H9 (cell line): ENCODE results near the gene PIK3CD. TPM values are rescaled to one million over a fixed set of nuclear protein-coding genes. Genes with fewer than 3 reads are reported as not detected.
"Not testable (repeated sequence)": the region's sequence is repeated elsewhere in the genome, so short reads cannot be mapped to it uniquely, and the experiment has no call there.

Source experiments
- DNase-seq: peaks from one replicate; pipeline ENCODE4 v3.0.0-alpha.2; 2017
- H2AFZ ChIP-seq: one replicate; pipeline ENCODE4 v1.6.1; 2013; ENCODE audit warnings: mild to moderate bottlenecking, low read length, control low read depth, moderate library complexity
- H2AK5ac ChIP-seq: 2 replicates; pipeline ENCODE4 v1.6.1; 2013; ENCODE audit warnings: low read length, control low read depth, mixed read lengths; ENCODE audit not compliant: insufficient read length
- H2BK120ac ChIP-seq: one replicate; pipeline ENCODE4 v1.6.1; 2013; ENCODE audit warnings: low read depth, mild to moderate bottlenecking, low read length, control low read depth, inconsistent platforms; ENCODE audit not compliant: poor library complexity, severe bottlenecking
- H2BK12ac ChIP-seq: 2 replicates; pipeline ENCODE4 v1.6.1; 2013; ENCODE audit warnings: low read length, control low read depth, mixed read lengths, low read depth; ENCODE audit not compliant: insufficient read length
- H2BK15ac ChIP-seq: 2 replicates; pipeline ENCODE4 v1.6.1; 2013; ENCODE audit warnings: low read depth, low read length, control low read depth
- H2BK20ac ChIP-seq: one replicate; pipeline ENCODE4 v1.6.1; 2013; ENCODE audit warnings: low read depth, mild to moderate bottlenecking, low read length, control low read depth, inconsistent platforms; ENCODE audit not compliant: poor library complexity, severe bottlenecking
- H2BK5ac ChIP-seq: 2 replicates; pipeline ENCODE4 v1.6.1; 2013; ENCODE audit warnings: low read length, control low read depth, mixed read lengths; ENCODE audit not compliant: insufficient read length
- H3K14ac ChIP-seq: 2 replicates; pipeline ENCODE4 v1.6.1; 2013; ENCODE audit warnings: low read length, control low read depth; ENCODE audit not compliant: insufficient read depth
- H3K18ac ChIP-seq: 2 replicates; pipeline ENCODE4 v1.6.1; 2013; ENCODE audit warnings: low read depth, mild to moderate bottlenecking, mixed read lengths, low read length, control low read depth; ENCODE audit not compliant: insufficient read length
- H3K23ac ChIP-seq: 2 replicates; pipeline ENCODE4 v1.6.1; 2013; ENCODE audit warnings: low read length, control low read depth, mixed read lengths, low read depth; ENCODE audit not compliant: insufficient read length
- H3K23me2 ChIP-seq: 2 replicates; pipeline ENCODE4 v1.6.1; 2013; ENCODE audit warnings: low read depth, mild to moderate bottlenecking, mixed read lengths, low read length, control low read depth; ENCODE audit not compliant: insufficient read length, poor library complexity, severe bottlenecking
- H3K27ac ChIP-seq: 2 replicates; pipeline ENCODE4 v1.5.1; 2013; ENCODE audit warnings: low read length, control low read depth, mixed read lengths, low read depth; ENCODE audit not compliant: insufficient read length
- H3K27me3 ChIP-seq: 2 replicates; pipeline ENCODE4 v1.6.1; 2013; ENCODE audit warnings: low read length, control low read depth, inconsistent platforms; ENCODE audit not compliant: insufficient read depth
- H3K4ac ChIP-seq: 2 replicates; pipeline ENCODE4 v1.6.1; 2013; ENCODE audit warnings: low read depth, mild to moderate bottlenecking, control low read depth, inconsistent platforms, low read length, moderate library complexity
- H3K4me1 ChIP-seq: 2 replicates; pipeline ENCODE4 v1.6.1; 2013; ENCODE audit warnings: low read length, control low read depth, inconsistent platforms; ENCODE audit not compliant: insufficient read depth
- H3K4me2 ChIP-seq: 2 replicates; pipeline ENCODE4 v1.6.1; 2013; ENCODE audit warnings: low read length, control low read depth, mixed read lengths; ENCODE audit not compliant: insufficient read length, insufficient read depth
- H3K56ac ChIP-seq: 2 replicates; pipeline ENCODE4 v1.6.1; 2013; ENCODE audit warnings: low read depth, mild to moderate bottlenecking, mixed read lengths, low read length, control low read depth; ENCODE audit not compliant: insufficient read length
- H3K79me1 ChIP-seq: 2 replicates; pipeline ENCODE4 v1.6.1; 2013; ENCODE audit warnings: low read depth, mild to moderate bottlenecking, moderate library complexity, low read length, control low read depth, inconsistent platforms; ENCODE audit not compliant: insufficient read depth, poor library complexity, severe bottlenecking
- H3K79me2 ChIP-seq: 2 replicates; pipeline ENCODE4 v1.6.1; 2013; ENCODE audit warnings: low read length, control low read depth, inconsistent platforms; ENCODE audit not compliant: insufficient read depth
- H3K9ac ChIP-seq: 2 replicates; pipeline ENCODE4 v1.6.1; 2013; ENCODE audit warnings: low read length, control low read depth, mixed read lengths; ENCODE audit not compliant: insufficient read length; ENCODE audit errors: extremely low read depth
- H3K9me3 ChIP-seq: one replicate; pipeline ENCODE4 v1.6.1; 2013; ENCODE audit warnings: low read depth, low read length, inconsistent platforms; ENCODE audit not compliant: control insufficient read depth
- H3T11ph ChIP-seq: one replicate; pipeline ENCODE4 v1.6.1; 2013; ENCODE audit warnings: mild to moderate bottlenecking, low read length, control low read depth, inconsistent platforms
- H4K20me1 ChIP-seq: one replicate; pipeline ENCODE4 v1.6.1; 2013; ENCODE audit not compliant: control insufficient read depth, insufficient read length, insufficient read depth
- H4K5ac ChIP-seq: 2 replicates; pipeline ENCODE4 v1.6.1; 2013; ENCODE audit warnings: low read depth, mild to moderate bottlenecking, mixed read lengths, low read length, control low read depth; ENCODE audit not compliant: insufficient read length
- H4K8ac ChIP-seq: replicated peaks from 2 replicates; pipeline ENCODE4 v1.6.1; 2013; ENCODE audit warnings: low read length, control low read depth, mixed read lengths, low read depth; ENCODE audit not compliant: insufficient read length
- H4K91ac ChIP-seq: 2 replicates; pipeline ENCODE4 v1.6.1; 2013; ENCODE audit warnings: low read depth, mild to moderate bottlenecking, moderate library complexity, mixed read lengths, low read length, control low read depth; ENCODE audit not compliant: insufficient read length
- H3K27ac Mint-ChIP-seq, 3 experiments: 2 replicates in 2 of 3; 3 replicates in 1 of 3; pipeline ENCODE4 v1.8.0; 2020 to 2021; ENCODE audit warnings: mixed read lengths in 3 of 3, mild to moderate bottlenecking in 1 of 3, moderate library complexity in 1 of 3
- H3K27me3 Mint-ChIP-seq: 2 replicates; pipeline ENCODE4 v1.8.0; 2021; ENCODE audit warnings: low read depth, mild to moderate bottlenecking, moderate library complexity, mixed read lengths
- H3K36me3 Mint-ChIP-seq, 3 experiments: 2 replicates in 2 of 3; 3 replicates in 1 of 3; pipeline ENCODE4 v1.8.0; 2020 to 2021; ENCODE audit warnings: low read depth in 3 of 3, mixed read lengths in 3 of 3; ENCODE audit not compliant: insufficient read depth in 1 of 3
- H3K4me1 Mint-ChIP-seq, 2 experiments: 2 replicates each; pipeline ENCODE4 v1.8.0; 2020; ENCODE audit warnings: mixed read lengths in 2 of 2
- H3K4me3 Mint-ChIP-seq, 2 experiments: 2 replicates in 1 of 2; 3 replicates in 1 of 2; pipeline ENCODE4 v1.8.0; 2020 to 2021; ENCODE audit warnings: mild to moderate bottlenecking in 2 of 2, mixed read lengths in 2 of 2, moderate library complexity in 1 of 2
- H3K9me3 Mint-ChIP-seq, 2 experiments: 2 replicates in 1 of 2; 3 replicates in 1 of 2; pipeline ENCODE4 v1.8.0; 2020; ENCODE audit warnings: mild to moderate bottlenecking in 2 of 2, mixed read lengths in 2 of 2, moderate library complexity in 1 of 2
- CTCF ChIP-seq: fragments of 200-600 bp; sonication (generic); conservative IDR thresholded peaks from 3 replicates; pipeline ENCODE4 v1.8.0; 2021; ENCODE audit warnings: antibody characterized with exemption, mild to moderate bottlenecking
- WGBS: extraction: QIAGEN DNeasy Blood & Tissue Kit; methylation state at CpG from one replicate; pipeline ENCODE4 v1.1.7; 2013; ENCODE audit warnings: missing lambda C conversion rate, low lambda C conversion rate, mixed read lengths; ENCODE audit not compliant: insufficient read length; ENCODE audit errors: extremely low coverage; 5-methylcytosine and 5-hydroxymethylcytosine counted together
- total RNA-seq: library from RNA; stranded (reverse); gene quantifications from 2 replicates; pipeline ENCODE4 v1.2.1, GENCODE V29; 2021

PIK3CD gene
- total RNA-seq, 1 experiment from 2014 or later: 10.0 TPM

GRCh38 chr1:9746651-9747050 lies 95.1 kb downstream of the PIK3CD start:
- Histone ChIP-seq H4K5ac (no peak overlapping the region), H3K23me2 (no peaks in the 10 kb centered on the region), H3K27ac (no peak overlapping the region), H3T11ph (no peak overlapping the region), H3K4me1 (no peaks in the 10 kb centered on the region), H3K4ac (no peak overlapping the region), H2BK120ac (no peak overlapping the region), H2BK12ac (no peak overlapping the region), H2BK15ac (no peak overlapping the region), H3K79me2 (no peaks in the 10 kb centered on the region), H4K20me1 (no peaks in the 10 kb centered on the region), H3K23ac (no peak overlapping the region), H3K27me3 (no peaks in the 10 kb centered on the region), H2BK5ac (no peak overlapping the region), H4K91ac (no peak overlapping the region), H3K14ac (no peak overlapping the region), H3K9ac (no peak overlapping the region), H3K18ac (no peak overlapping the region), H2AK5ac (no peak overlapping the region), H2AFZ (no peak overlapping the region), H3K56ac (no peak overlapping the region), H3K9me3 (no peaks in the 10 kb centered on the region), H4K8ac (no peak overlapping the region), H3K4me2 (no peak overlapping the region), H3K79me1 (no peaks in the 10 kb centered on the region), H2BK20ac (no peak overlapping the region)
- no CpG with 5 or more reads among the region's 7 CpGs for WGBS
- no peak for DNase-seq
- Mint-ChIP-seq H3K4me1 (peaks cover 0 to 2% of the 10 kb centered on the region in 2 experiments; a peak in 1 of 4 replicates), H3K27ac (no peak overlapping the region), H3K9me3 (no peaks in the 10 kb centered on the region), H3K27me3 (no peaks in the 10 kb centered on the region; the same call in 1 of the 2 replicates), H3K36me3 (peaks cover 36 to 79% (median 72%) of the 10 kb centered on the region in 3 experiments; a peak in 6 of 7 replicates), H3K4me3 (no peak overlapping the region)
- TF ChIP-seq CTCF: no peak

- H3K18ac ChIP-seq, H4K20me1 ChIP-seq, H3K79me1 ChIP-seq, H3K4me3 Mint-ChIP-seq, H3K4me1 Mint-ChIP-seq, H3K4me2 ChIP-seq, H3K23ac ChIP-seq, H3K23me2 ChIP-seq, H4K8ac ChIP-seq, H3K4ac ChIP-seq, H3K9ac ChIP-seq, H3K14ac ChIP-seq, H3K27me3 ChIP-seq, H3K79me2 ChIP-seq, H2BK15ac ChIP-seq, DNase-seq, H2BK120ac ChIP-seq, H2BK20ac ChIP-seq, H2AK5ac ChIP-seq, H3T11ph ChIP-seq, H2AFZ ChIP-seq, H4K5ac ChIP-seq, H2BK12ac ChIP-seq, H2BK5ac ChIP-seq, H3K4me1 ChIP-seq, H3K56ac ChIP-seq, H3K27me3 Mint-ChIP-seq, H3K9me3 ChIP-seq, H3K27ac ChIP-seq, H4K91ac ChIP-seq, H3K9me3 Mint-ChIP-seq: not testable (repeated sequence)
- WGBS: no CpG with 5 or more reads among the region's 9 CpGs
- Mint-ChIP-seq H3K27ac (0 out of 7 replicates have a peak overlapping the region, but pooled peaks of 1 of the 3 experiments have one; percentile 5), H3K36me3 (peaks cover 32 to 74% (median 72%) of the 10 kb centered on the region in 3 experiments; a peak in 6 of 7 replicates)
These were observed 96.9 kb downstream of the PIK3CD start for GRCh38 chr1:9748391-9748790.
